Endodermal cell (in vitro differentiated cells): ENCODE results near the gene ZNF827. TPM values are rescaled to one million over a fixed set of nuclear protein-coding genes. Genes with fewer than 3 reads are reported as not detected.

Source experiments
- DNase-seq: peaks from one replicate; pipeline ENCODE4 v3.0.0-alpha.2; 2017
- H3K27ac ChIP-seq: 2 replicates; pipeline ENCODE4 v1.5.1; 2013; ENCODE audit warnings: mild to moderate bottlenecking, low read depth, low read length, moderate library complexity
- H3K27me3 ChIP-seq: 2 replicates; pipeline ENCODE4 v1.6.1; 2013; ENCODE audit warnings: mild to moderate bottlenecking, low read length, moderate library complexity; ENCODE audit not compliant: insufficient read depth, control insufficient read depth, poor library complexity, severe bottlenecking
- H3K36me3 ChIP-seq: 2 replicates; pipeline ENCODE4 v1.7.0; 2013; ENCODE audit warnings: mild to moderate bottlenecking, low read length, moderate library complexity; ENCODE audit not compliant: control insufficient read depth, insufficient read depth
- H3K4me1 ChIP-seq: one replicate; pipeline ENCODE4 v1.7.0; 2013; ENCODE audit warnings: low read length; ENCODE audit not compliant: control insufficient read depth, insufficient read depth
- H3K4me3 ChIP-seq: 2 replicates; pipeline ENCODE4 v1.5.1; 2013; ENCODE audit warnings: mild to moderate bottlenecking, low read length, moderate library complexity
- H3K9ac ChIP-seq: 2 replicates; pipeline ENCODE4 v1.6.1; 2013; ENCODE audit warnings: mild to moderate bottlenecking, low read length, moderate library complexity; ENCODE audit not compliant: poor library complexity, severe bottlenecking; ENCODE audit errors: extremely low read depth
- H3K9me3 ChIP-seq: 2 replicates; pipeline ENCODE4 v1.6.1; 2013; ENCODE audit warnings: mild to moderate bottlenecking, low read length, moderate library complexity; ENCODE audit not compliant: control insufficient read depth
- H3K27ac Mint-ChIP-seq: 2 replicates; pipeline ENCODE4 v1.8.0; 2020; ENCODE audit warnings: mixed read lengths
- H3K27me3 Mint-ChIP-seq: 2 replicates; pipeline ENCODE4 v1.8.0; 2021; ENCODE audit warnings: mild to moderate bottlenecking, mixed read lengths; ENCODE audit not compliant: insufficient read depth
- H3K36me3 Mint-ChIP-seq: 2 replicates; pipeline ENCODE4 v1.8.0; 2020; ENCODE audit warnings: low read depth, mixed read lengths
- H3K4me1 Mint-ChIP-seq: 2 replicates; pipeline ENCODE4 v1.8.0; 2020; ENCODE audit warnings: mixed read lengths
- H3K4me3 Mint-ChIP-seq: 2 replicates; pipeline ENCODE4 v1.8.0; 2020; ENCODE audit warnings: mild to moderate bottlenecking, moderate library complexity, mixed read lengths
- H3K9me3 Mint-ChIP-seq: 2 replicates; pipeline ENCODE4 v1.8.0; 2020; ENCODE audit warnings: mild to moderate bottlenecking, mixed read lengths
- WGBS, 2 experiments: methylation state at CpG; one replicate each; pipeline versions ENCODE4 v1.1.5 to v1.1.7; 2013; ENCODE audit warnings: missing lambda C conversion rate in 2 of 2, mixed read lengths in 1 of 2; ENCODE audit not compliant: insufficient coverage in 1 of 2, insufficient read length in 1 of 2; 5-methylcytosine and 5-hydroxymethylcytosine counted together
- total RNA-seq, 2 donors: library from RNA; stranded (reverse); fragmentation: NEBNext Ultra II Directional in 1 of 2; extraction: Animal tissue kit (Norgen Biotek cat#: 25700) in 1 of 2; gene quantifications; 2 replicates in 1 of 2; 3 replicates in 1 of 2; pipeline ENCODE4 v1.2.1, GENCODE V29; 2021
- TF ChIP-seq, protein P1 (sequence below): fragments of 200-600 bp; sonication (generic); conservative IDR thresholded peaks from 2 replicates; pipeline ENCODE4 v1.5.0; 2021; ENCODE audit warnings: antibody characterized with exemption, mild to moderate bottlenecking

ZNF827 gene
- total RNA-seq, 2 donors from 2014 or later: 33.0 to 34.9 TPM

DNA sequence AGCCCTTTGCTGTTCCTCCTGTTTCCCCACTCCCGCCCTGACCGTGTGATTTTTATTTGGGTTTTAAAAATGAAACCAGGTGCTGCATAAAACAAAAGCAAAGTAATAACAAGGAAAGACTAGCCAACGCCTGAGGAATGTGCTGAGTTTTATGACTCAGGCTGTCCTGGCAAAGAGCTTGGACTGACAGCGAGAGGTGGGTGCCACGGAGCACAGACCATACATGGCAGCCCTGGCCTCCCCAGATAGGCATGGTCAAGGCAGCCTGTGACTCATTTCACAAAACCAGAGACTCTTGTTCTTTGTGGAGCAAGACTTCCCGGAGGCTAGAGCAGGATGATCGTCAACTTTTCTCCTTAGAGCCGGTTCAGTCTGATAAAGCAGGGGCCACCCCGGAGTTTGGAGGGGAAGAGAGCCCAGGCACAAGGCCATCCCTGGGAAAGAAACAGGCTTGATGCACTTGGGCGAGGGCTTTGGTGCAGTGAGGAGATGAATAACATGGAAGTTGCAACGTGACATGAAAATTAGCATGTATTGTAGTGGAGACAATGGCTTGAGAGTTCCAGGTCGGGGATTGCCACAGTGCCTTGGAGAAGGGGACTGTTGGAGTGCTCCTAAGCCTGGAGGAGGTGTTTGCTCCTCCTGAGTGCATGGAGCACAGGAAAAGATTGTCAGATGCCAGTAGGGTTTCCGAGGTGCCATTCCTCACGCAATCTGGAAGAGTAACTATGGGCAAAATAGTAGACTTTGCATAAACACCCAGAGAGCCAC is 203.9 kb downstream of the ZNF827 start:
- Mint-ChIP-seq H3K36me3 (no peaks in the 10 kb centered on the region), H3K9me3 (no peaks in the 10 kb centered on the region), H3K27me3 (no peaks in the 10 kb centered on the region), H3K4me3 (no peak overlapping the region), H3K4me1 (peaks cover 54% of the 10 kb centered on the region), H3K27ac (peak overlapping the region; percentile 72)
- WGBS, 2 experiments: 67 to 82% methylated on average over 10 to 14 of the region's 14 CpGs
- H3K4me3 ChIP-seq: no peak overlapping the region
- no peaks in the 10 kb centered on the region for H3K27me3 ChIP-seq
- peaks cover 28% of the 10 kb centered on the region for H3K4me1 ChIP-seq
- no peaks in the 10 kb centered on the region for H3K36me3 ChIP-seq
- H3K9ac ChIP-seq: no peak overlapping the region
- H3K9me3 ChIP-seq: no peaks in the 10 kb centered on the region
- H3K27ac ChIP-seq: peak overlapping the region; percentile 88
- DNase-seq: peak; percentile 71
- TF ChIP-seq, protein P1, sequence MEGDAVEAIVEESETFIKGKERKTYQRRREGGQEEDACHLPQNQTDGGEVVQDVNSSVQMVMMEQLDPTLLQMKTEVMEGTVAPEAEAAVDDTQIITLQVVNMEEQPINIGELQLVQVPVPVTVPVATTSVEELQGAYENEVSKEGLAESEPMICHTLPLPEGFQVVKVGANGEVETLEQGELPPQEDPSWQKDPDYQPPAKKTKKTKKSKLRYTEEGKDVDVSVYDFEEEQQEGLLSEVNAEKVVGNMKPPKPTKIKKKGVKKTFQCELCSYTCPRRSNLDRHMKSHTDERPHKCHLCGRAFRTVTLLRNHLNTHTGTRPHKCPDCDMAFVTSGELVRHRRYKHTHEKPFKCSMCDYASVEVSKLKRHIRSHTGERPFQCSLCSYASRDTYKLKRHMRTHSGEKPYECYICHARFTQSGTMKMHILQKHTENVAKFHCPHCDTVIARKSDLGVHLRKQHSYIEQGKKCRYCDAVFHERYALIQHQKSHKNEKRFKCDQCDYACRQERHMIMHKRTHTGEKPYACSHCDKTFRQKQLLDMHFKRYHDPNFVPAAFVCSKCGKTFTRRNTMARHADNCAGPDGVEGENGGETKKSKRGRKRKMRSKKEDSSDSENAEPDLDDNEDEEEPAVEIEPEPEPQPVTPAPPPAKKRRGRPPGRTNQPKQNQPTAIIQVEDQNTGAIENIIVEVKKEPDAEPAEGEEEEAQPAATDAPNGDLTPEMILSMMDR: no peak

DNA sequence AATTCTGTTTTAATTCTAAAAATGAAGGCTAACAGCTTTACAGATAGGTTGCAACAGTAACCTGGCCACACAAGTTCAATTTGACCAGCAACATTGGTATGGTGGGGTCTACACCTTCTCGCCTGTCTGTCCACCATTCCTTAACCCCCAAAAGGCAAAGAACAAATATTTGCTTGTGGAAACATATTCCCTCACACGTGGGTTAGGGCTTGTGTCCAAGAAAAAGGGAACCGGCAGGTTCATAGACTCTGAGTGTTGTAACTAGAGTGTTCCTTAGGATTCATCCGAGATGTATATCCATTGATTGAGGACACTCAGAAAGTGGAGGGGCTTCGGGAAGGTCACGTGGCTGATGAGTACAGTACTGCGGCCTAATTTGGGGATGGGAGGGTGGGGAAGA is 204.6 kb downstream of the ZNF827 start:
- H3K4me1 Mint-ChIP-seq: peaks cover 57% of the 10 kb centered on the region
- Histone ChIP-seq H3K4me3 (peak overlapping the region; percentile 62), H3K27ac (peak overlapping the region; percentile 97), H3K36me3 (no peaks in the 10 kb centered on the region), H3K9ac (no peak overlapping the region), H3K9me3 (no peaks in the 10 kb centered on the region), H3K4me1 (peaks cover 28% of the 10 kb centered on the region), H3K27me3 (no peaks in the 10 kb centered on the region)
- TF ChIP-seq, protein P1: no peak
- H3K27me3 Mint-ChIP-seq: no peaks in the 10 kb centered on the region
- H3K9me3 Mint-ChIP-seq: peaks cover 3% of the 10 kb centered on the region
- no peak for DNase-seq
- H3K36me3 Mint-ChIP-seq: peaks cover 4% of the 10 kb centered on the region
- peak overlapping the region; percentile 56 for H3K4me3 Mint-ChIP-seq
- WGBS, 2 experiments: 89 to 96% methylated on average over 6 to 7 of the region's 7 CpGs
- H3K27ac Mint-ChIP-seq: peak overlapping the region; percentile 72

DNA sequence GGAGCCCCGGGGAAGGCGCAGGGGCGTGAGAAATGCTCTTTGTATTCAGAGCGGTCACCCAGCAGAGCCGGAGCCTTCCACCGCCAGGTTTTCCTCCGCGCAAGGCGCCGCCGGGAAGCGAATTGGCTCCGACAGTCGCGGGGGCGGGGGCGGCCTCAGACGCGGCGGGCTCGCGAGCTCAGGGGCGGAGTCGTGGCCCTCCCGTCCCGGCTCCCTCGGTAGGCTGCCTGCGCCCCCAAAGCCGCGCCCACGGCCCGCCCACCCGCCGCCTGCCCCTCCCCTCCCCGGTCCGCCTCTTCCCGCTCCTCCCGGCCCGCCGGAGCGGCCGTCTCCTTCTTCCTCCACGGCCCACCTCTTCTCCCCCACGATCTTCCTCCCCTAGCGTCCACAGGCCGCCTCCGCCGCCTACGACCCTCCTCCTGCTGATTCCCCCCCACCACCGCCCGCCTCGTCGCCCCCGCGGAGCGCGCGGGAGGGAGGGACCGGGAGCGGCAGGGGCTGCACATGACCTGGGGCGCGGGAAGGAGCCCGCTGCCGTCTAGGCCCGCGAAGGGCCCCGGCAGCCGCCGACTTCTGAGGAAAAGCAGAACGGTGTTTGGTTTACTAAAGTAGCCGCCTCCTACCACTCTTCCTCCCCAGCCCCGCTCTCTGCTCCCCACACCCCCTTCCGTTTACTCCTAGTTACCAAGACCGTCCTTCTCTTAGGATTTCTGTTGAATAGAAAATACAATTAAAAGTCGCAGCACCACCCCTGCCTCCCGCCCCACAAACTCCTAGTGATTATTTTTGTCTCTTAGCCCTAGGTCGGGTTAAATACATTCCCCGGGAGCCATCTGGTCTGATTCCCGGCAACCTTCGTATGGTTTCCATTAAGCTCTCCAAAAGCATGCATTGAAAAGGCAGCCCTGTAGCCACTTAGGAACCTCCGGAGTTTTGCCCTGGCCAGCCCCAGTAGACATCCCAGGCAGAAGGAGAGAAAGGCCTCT is 205.4 kb downstream of the ZNF827 start:
- H3K4me1 ChIP-seq: peaks cover 28% of the 10 kb centered on the region
- Mint-ChIP-seq H3K4me3 (peak overlapping the region; percentile 56), H3K4me1 (peaks cover 57% of the 10 kb centered on the region), H3K36me3 (peaks cover 4% of the 10 kb centered on the region), H3K9me3 (peaks cover 6% of the 10 kb centered on the region), H3K27me3 (no peaks in the 10 kb centered on the region), H3K27ac (peak overlapping the region; percentile 90)
- H3K9ac ChIP-seq: peak overlapping the region; percentile 30
- WGBS, 2 experiments: 8 to 11% methylated on average over 22 to 80 of the region's 81 CpGs
- TF ChIP-seq, protein P1: peak; percentile 25
- peak; percentile 97 for DNase-seq
- H3K36me3 ChIP-seq: no peaks in the 10 kb centered on the region
- no peaks in the 10 kb centered on the region for H3K9me3 ChIP-seq
- no peaks in the 10 kb centered on the region for H3K27me3 ChIP-seq
- peak overlapping the region; percentile 97 for H3K27ac ChIP-seq
- H3K4me3 ChIP-seq: peak overlapping the region; percentile 62
